ENCODE results near the gene RICTOR. TPM values are rescaled to one million over a fixed set of nuclear protein-coding genes. Genes with fewer than 3 reads are reported as not detected.

Gene RICTOR
- total and polyA plus RNA-seq, 2 of the 4 experiments (the other 2 are of a cell fraction), result 4.1 to 35.7 TPM

DNA sequence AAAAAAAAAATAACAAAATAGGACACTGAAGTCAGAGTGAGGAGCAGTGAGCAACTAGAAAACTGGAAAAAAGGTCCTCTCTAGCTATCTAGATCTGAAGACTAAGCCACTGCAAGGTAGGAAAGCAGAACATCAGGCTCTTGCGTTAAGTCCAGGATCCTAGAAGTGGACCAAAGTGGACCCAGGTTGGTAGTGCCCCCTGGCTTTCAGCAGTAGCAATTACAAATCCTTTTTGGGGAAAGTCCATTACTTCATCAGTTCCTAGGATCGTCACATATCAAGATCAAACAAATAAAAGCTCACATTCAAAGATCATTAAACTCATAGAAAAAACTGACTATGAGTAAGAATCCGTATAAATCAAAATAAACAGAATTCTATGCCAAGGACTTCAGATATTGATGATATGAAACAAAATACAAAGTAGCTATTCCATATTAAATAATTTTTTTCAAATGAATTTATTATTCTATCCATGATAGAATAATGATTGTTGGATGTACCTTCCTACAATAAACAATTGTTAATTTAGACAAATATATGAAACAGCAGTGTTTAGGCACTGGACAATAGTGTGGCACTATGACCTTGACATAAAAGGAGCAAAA lies 6.5 kb upstream of the RICTOR start:
- H2BK5ac ChIP-seq (ENCODE audit: low read depth, low read length, poor library complexity, severe bottlenecking), result no peak overlapping the region
- no peak overlapping the region for H3K27ac ChIP-seq (ENCODE audit: insufficient read depth, low read length)
- TF ChIP-seq, protein P1, sequence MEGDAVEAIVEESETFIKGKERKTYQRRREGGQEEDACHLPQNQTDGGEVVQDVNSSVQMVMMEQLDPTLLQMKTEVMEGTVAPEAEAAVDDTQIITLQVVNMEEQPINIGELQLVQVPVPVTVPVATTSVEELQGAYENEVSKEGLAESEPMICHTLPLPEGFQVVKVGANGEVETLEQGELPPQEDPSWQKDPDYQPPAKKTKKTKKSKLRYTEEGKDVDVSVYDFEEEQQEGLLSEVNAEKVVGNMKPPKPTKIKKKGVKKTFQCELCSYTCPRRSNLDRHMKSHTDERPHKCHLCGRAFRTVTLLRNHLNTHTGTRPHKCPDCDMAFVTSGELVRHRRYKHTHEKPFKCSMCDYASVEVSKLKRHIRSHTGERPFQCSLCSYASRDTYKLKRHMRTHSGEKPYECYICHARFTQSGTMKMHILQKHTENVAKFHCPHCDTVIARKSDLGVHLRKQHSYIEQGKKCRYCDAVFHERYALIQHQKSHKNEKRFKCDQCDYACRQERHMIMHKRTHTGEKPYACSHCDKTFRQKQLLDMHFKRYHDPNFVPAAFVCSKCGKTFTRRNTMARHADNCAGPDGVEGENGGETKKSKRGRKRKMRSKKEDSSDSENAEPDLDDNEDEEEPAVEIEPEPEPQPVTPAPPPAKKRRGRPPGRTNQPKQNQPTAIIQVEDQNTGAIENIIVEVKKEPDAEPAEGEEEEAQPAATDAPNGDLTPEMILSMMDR (conservative IDR thresholded peaks at IDR 0.05; ENCODE audit: low read depth, low read length), result peak; percentile 75
- TF ChIP-seq RCOR1 (IDR thresholded peaks at IDR 0.05; ENCODE audit: insufficient replicate concordance, low read length), result no peak
- TF ChIP-seq SMC3 (IDR thresholded peaks at IDR 0.05; ENCODE audit: low read depth, low read length), result peak; percentile 65
- peak; percentile 70 for TF ChIP-seq RAD21 (IDR thresholded peaks at IDR 0.05; ENCODE audit: low read length)
- no peaks in the 10 kb centered on the region for H3K9me3 ChIP-seq (ENCODE audit: control insufficient read depth, insufficient read depth, low read length)
- no peaks in the 10 kb centered on the region for H4K20me1 ChIP-seq (ENCODE audit: insufficient read depth, low read length)
- no peak overlapping the region for H4K91ac ChIP-seq (ENCODE audit: insufficient read depth, low read depth, low read length)
- in situ Hi-C loops (cut with MboI; ENCODE audit: low sequenced_read_pairs) (no loop called here), dilution Hi-C loops (cut with HindIII; ENCODE audit: low sequenced_read_pairs, unreplicated experiment) (no loop called here), intact Hi-C loops (cut with micrococcal nuclease) (loop anchor here (1.0 kb wide), 1 partner anchor 86 kb away; no protein-coding TSS in a partner anchor)
- no peak overlapping the region for H4K5ac ChIP-seq (ENCODE audit: low read depth, low read length)
- no peak overlapping the region for H3K9ac ChIP-seq (ENCODE audit: low read depth, low read length)
- H3K4me2 ChIP-seq (ENCODE audit: low read depth, low read length), result no peak overlapping the region
- WGBS, 2 experiments (ENCODE audit: extremely low coverage in 2 of 2, insufficient read length in 1 of 2), result no CpG with 5 or more reads among the region's 3 CpGs
- no peaks in the 10 kb centered on the region for H3K9me1 ChIP-seq (ENCODE audit: insufficient read depth, low read length)
- H3K23ac ChIP-seq (ENCODE audit: low read depth, low read length), result no peak overlapping the region
- peak; percentile 73 for DNase-seq
- POLR2A ChIA-PET (ENCODE audit: unreplicated experiment), result no interaction called here
- no peak overlapping the region for H2BK20ac ChIP-seq (ENCODE audit: low read depth, low read length)
- H2AK9ac ChIP-seq (replicated peaks; ENCODE audit: low read depth, low read length, poor library complexity), result no peak overlapping the region
- no peak overlapping the region for H2BK120ac ChIP-seq (ENCODE audit: low read depth, low read length)
- H3K79me1 ChIP-seq (ENCODE audit: low read depth in 1 of 2, low read length in 2 of 2), result peaks cover 2 to 3% of the 10 kb centered on the region in 2 experiments; a peak in 1 of 4 replicates
- no peak overlapping the region for H2AFZ ChIP-seq (replicated peaks; ENCODE audit: low read length, poor library complexity)
- BruUV-seq (replicated peaks), result no TSS peak
- CTCF ChIA-PET, result interaction anchor here (0.5 to 1.7 kb wide), 11 partner anchors 9 to 194 kb away, joined by 3 to 7 read pairs (median 4); no protein-coding TSS in a partner anchor
- H4K8ac ChIP-seq (ENCODE audit: low read depth in 2 of 2, low read length in 2 of 2), result no peak overlapping the region
- H3K4me3 ChIP-seq (ENCODE audit: insufficient read depth, low read depth, low read length), result no peak overlapping the region
- H3K27me3 ChIP-seq (ENCODE audit: control insufficient read depth, insufficient read depth, low read length), result no peaks in the 10 kb centered on the region
- no peak overlapping the region for H2AK5ac ChIP-seq (ENCODE audit: low read depth, low read length)
- H3K4ac ChIP-seq (ENCODE audit: low read depth, low read length), result no peak overlapping the region
- no peak overlapping the region for H3K56ac ChIP-seq (ENCODE audit: extremely low read depth, insufficient read depth, low read length)
- H3K4me1 ChIP-seq (ENCODE audit: control insufficient read depth, insufficient read depth, low read length), result no peaks in the 10 kb centered on the region
- H2BK15ac ChIP-seq (ENCODE audit: low read depth, low read length), result no peak overlapping the region
- no peak overlapping the region for H3K18ac ChIP-seq (ENCODE audit: low read depth, low read length)
- no peak overlapping the region for H3K14ac ChIP-seq (replicated peaks; ENCODE audit: low read depth, low read length)
- H3K36me3 ChIP-seq (ENCODE audit: control insufficient read depth, insufficient read depth, low read length), result no peaks in the 10 kb centered on the region
- ATAC-seq (ENCODE audit: low read depth), result peak; percentile 86
